Fibroblast of skin of right quadriceps (primary cell): ENCODE measurements around the gene PSME1.
A peak's percentile ranks its signal among the peaks of the same experiment; 100 is the strongest.

ENCODE experiments used
- DNase-seq: peaks from one replicate; pipeline ENCODE4 v3.0.0-alpha.2; 2013

PSME1 gene

GRCh38 chr14:24135834-24136683 lies at the start of gene PSME1:
Gene PSME1, plus strand, starts transcription at chr14:24136194. Its CDS starts 69 bp downstream, at chr14:24136263.
- DNase-seq = peak; percentile 82

GRCh38 chr14:24087004-24087403 lies 49.0 kb upstream of the PSME1 start:
- no peak for DNase-seq

- no peak for DNase-seq
Measured at GRCh38 chr14:24088095-24088494, 47.9 kb upstream of the PSME1 start.

- no peak for DNase-seq
Measured at GRCh38 chr14:24089890-24090289, 46.1 kb upstream of the PSME1 start.

GRCh38 chr14:24092110-24092504 lies 43.9 kb upstream of the PSME1 start:
- no peak for DNase-seq

GRCh38 chr14:24092505-24093206 lies 43.3 kb upstream of the PSME1 start:
- no peak for DNase-seq

GRCh38 chr14:24093207-24093900 lies 42.6 kb upstream of the PSME1 start:
- DNase-seq = no peak

GRCh38 chr14:24093901-24094840 lies 41.8 kb upstream of the PSME1 start, which contains the start of gene PCK2:
Gene PCK2, plus strand, starts transcription at chr14:24094311. Its CDS starts 95 bp downstream, at chr14:24094406.
- DNase-seq = peak; percentile 98

GRCh38 chr14:24094841-24095270 lies 41.1 kb upstream of the PSME1 start:
- no peak for DNase-seq

- DNase-seq = peak; percentile 53
Measured at GRCh38 chr14:24095271-24096068, 40.5 kb upstream of the PSME1 start.

GRCh38 chr14:24096545-24097181 lies 39.3 kb upstream of the PSME1 start:
- DNase-seq = no peak

- no peak for DNase-seq
Measured at GRCh38 chr14:24098229-24098926, 37.6 kb upstream of the PSME1 start.

GRCh38 chr14:24098927-24099813 lies 36.8 kb upstream of the PSME1 start:
- no peak for DNase-seq

GRCh38 chr14:24100197-24100981 lies 35.6 kb upstream of the PSME1 start:
- DNase-seq = no peak

GRCh38 chr14:24100982-24101494 lies 35.0 kb upstream of the PSME1 start:
- DNase-seq = no peak

GRCh38 chr14:24102357-24103048 lies 33.5 kb upstream of the PSME1 start:
- no peak for DNase-seq

- DNase-seq = no peak
Measured at GRCh38 chr14:24103451-24103850, 32.5 kb upstream of the PSME1 start.
